HG03565 (cell line): ENCODE results near the gene RASA4B.
"Not testable (repeated sequence)": the region's sequence is repeated elsewhere in the genome, so short reads cannot be mapped to it uniquely, and the experiment has no call there.

ENCODE experiments used
- ATAC-seq: cut with Tn5 transposase; IDR thresholded peaks from one replicate; pipeline ENCODE4 v1.9.1; 2021; ENCODE audit warnings: mild to moderate bottlenecking, moderate library complexity; ENCODE audit not compliant: unreplicated experiment

The RASA4B gene

DNA sequence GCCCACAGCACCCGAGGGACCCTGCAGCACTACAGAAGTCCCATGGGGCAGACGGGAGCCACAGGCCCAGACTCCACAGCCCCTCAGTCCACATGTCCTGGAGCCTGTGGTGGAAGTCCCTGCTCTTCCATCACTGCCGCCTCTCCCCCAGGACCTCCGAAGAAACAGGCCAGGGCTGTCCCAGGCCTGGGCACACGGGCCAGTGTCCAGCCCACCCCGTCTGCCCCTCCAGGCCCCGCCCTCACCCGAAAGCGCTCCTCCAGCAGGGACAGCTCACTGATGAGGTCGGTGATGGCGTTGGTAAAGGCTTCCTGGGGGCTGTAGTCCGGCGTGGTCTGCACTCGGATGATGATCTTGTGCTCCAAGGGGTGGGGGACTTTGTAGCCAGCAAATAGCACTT, 43.5 kb downstream of the RASA4B start:
- ATAC-seq, result not testable (repeated sequence)

DNA sequence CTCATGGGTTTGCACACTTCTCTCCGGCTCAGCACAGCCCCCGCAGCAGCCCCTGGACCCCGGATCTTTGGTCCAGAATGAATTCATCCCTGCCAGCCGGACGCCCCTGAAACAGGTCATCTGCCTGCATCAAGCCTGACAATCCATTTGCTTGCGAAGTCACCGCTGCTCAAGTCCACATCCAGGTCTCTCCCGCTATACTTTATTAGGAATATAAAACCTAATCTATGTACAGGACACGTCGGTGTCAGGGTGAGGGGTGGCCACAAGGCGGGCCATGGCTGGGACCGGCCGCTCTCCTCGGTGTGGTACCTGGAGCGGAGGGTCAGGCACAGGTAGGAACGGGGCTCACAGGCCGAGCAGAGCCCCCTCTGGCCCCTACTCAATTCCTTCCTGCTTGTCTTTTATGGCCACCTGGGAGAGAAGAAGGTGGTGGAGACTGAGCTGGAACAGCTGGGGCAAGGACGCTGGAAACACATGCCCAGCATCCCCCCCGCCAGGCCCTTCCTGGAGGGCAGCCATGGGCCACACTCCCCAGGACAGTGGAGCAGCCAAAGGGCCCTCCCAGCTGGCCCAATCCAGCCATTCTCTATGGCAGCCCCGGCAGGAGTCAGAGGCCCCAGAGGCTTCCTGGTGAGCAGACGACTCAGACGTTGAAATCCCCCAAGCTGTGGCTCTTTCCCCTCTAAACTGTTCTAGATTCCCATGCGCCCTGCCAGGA, 44.1 kb downstream of the RASA4B start:
- no peak for ATAC-seq

DNA sequence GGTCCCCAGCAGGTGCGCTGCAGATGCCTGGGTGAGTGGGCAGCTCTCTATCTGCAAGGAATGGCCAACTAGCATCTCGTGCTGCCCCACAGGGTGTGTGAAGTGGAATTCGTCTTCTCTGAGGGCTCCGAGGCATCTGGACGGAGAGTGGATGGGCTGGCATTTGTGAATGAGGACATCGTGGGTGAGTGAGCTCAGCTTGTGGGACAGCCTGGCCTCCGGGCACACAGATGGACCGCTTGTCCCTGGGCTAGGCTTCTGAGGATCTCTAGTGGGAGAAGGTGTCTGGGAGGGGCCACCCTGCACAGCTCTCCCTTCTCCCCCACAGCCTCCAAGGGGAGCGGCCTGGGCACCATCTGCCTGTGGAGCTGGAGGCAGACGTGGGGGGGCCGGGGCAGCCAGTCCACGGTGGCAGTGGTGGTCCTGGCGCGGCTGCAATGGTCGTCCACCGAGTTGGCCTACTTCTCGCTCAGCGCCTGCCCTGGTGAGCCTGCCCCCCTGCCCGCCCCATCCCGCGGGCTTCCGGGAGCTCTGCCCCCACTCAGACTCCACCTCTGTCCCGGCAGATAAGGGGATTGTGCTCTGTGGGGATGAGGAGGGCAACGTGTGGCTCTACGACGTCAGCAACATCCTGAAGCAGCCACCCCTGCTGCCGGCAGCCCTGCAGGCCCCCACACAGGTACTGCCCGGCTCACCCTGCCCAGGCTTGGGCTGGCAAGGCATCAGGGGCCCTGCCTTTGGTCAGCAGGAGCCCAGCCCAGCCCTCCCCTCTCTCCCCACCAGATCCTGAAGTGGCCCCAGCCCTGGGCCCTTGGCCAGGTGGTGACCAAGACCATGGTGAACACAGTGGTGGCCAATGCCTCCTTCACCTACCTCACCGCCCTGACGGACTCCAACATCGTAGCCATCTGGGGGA, 45.2 kb downstream of the RASA4B start:
- ATAC-seq, result no peak

DNA sequence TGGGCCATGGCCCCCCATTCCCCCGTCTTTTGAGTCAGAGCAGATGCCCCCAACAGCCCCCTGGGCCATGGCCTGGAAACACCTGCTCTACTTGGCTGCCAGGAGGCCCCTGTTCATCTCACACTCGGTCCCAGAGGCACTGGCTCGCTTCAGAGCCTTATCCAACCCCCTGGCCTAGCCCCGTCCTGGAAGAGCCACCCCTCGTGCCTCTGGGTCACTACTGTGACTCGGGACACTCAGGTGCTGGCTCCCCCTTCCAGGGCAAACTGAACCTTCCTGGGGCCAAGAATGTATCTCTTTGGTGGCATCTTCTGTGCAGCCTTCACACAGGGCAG, 45.8 kb downstream of the RASA4B start:
- no peak for ATAC-seq

DNA sequence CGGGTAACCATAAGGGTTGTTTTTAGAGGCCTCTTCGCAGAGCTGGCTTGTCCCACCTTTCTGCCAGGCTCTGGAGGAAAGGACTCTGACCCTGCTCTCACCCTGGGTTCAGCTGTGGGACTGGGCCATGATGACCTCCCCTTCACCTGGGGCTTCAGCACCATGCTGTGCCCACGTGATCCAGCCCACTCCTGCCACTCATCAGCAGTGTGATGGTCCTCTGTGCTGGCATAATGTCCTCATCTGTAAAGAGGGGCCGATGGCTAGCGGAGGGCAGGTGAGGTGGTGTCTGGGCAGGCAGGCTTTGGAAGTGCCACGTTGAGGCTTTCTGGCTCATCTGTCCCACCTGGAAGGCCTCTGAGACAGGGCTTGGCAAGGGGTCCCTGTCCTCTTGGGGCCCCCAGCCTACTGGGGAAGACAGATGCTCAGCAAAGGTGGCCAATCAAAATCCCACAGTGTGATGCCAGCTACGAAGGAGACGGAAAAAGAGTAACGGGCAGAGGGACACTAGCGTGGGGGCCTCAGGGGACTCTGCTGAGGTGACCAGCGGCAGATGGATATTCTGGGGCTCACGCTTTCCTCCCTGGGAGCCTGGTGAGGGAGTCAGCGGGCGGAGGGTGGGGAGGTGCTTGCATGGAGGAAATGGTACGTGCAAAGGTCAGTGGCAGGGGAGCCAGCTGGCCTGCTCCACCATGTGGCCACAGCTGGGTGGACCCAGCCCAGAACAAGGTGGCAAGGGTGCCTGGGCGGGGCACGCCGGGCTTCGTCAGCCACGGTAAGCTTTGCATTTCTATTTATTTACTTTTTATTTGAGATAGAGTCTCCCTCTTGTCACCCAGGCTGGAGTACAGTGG, 47.4 kb downstream of the RASA4B start:
- no peak for ATAC-seq

DNA sequence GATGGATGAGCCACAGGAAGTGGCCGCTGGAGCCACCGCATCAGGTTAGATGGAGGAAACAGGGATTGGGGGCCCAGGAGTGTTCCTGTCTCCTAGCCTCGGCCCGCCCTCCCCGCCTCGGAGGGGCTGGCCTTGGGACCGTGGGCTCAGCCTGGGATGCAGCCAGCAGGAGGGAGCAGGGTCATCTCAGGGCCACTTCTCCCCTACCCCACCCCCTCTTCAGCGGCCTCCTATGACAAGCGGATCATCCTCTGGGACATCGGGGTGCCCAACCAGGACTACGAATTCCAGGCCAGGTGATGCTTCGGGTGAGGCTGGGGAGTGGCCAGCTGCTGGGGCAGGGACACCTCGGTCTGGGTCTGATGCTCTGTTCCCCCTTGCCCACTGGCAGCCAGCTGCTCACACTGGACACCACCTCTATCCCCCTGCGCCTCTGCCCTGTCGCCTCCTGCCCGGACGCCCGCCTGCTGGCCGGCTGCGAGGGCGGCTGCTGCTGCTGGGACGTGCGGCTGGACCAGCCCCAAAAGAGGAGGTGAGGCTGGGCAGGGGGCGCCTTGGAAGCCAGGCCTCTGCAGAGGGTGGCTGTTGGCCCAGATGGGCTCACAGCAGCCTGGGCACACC, 48.1 kb downstream of the RASA4B start:
- no peak for ATAC-seq

DNA sequence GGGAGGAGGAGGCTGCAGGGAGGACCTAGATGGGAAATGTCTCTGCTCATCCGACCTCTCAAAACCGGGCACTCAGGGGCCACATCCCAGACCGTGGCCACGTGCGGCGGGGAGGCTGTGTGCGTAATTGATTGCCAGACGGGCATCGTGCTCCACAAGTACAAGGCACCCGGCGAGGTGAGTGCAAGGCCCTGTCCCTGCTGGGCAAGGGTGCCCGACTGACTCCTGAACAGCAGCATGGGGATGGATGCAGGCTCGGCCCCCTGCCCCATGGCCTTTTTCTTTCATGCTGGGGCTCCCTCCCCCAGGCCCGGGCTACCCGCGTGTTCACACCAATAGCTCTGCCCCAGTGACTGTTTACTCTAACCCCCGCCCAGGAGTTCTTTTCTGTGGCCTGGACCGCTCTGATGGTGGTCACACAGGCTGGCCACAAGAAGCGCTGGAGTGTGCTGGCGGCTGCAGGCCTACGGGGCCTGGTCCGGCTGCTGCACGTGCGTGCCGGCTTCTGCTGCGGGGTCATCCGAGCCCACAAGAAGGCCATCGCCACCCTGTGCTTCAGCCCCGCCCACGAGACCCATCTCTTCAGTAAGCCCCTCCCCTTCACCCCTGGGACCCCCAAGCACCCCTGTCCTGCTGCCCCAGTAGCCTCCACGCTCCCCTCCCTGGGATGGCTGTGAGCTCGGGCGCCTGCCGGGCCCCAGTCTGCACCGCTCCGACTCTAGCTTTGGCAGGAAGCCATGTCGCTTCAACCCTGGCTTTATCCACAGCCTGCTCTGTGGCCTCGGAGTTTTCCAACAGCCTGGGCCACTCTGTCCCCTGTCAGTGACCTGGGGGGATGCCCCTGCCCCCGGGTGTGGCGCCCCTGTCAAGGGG, 48.9 kb downstream of the RASA4B start:
- no peak for ATAC-seq

DNA sequence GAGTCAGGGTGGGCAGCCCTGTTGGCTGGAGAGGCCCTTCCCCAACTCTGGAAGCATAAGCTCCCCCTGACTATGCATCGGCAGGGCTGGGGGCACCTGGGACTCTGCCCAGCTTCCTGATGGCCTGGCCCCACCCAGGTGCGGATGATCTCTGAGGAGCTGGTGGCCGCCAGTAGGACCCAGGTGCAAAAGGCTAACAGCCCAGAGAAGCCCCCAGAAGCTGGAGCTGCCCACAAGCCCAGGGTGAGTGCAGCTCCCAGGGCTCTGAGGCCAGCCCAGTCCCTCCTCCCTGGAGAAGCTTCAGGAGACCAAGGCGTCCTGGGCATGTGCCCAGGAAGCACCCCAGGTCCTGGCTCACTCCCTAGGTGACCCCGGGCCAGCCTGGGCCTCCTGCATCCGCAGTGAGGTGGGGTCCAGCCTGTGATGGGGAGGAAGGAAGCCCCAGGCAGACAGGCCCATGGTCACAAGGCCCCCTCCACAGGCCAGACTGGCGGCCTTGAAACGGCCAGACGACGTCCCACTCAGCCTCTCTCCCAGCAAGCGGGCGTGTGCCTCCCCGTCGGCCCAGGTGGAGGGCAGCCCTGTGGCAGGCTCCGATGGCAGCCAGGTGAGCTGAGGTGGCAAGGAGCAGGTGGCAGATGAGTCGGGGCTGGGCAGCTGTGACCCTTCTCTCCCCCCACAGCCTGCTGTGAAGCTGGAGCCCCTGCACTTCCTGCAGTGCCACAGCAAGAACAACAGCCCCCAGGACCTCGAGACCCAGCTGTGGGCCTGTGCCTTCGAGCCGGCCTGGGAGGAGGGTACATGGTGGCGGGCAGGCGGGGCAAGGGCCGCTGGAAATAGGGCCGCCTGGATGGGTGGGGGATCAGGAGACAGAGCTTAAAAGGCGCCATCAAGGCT, 49.7 kb downstream of the RASA4B start:
- no peak for ATAC-seq

DNA sequence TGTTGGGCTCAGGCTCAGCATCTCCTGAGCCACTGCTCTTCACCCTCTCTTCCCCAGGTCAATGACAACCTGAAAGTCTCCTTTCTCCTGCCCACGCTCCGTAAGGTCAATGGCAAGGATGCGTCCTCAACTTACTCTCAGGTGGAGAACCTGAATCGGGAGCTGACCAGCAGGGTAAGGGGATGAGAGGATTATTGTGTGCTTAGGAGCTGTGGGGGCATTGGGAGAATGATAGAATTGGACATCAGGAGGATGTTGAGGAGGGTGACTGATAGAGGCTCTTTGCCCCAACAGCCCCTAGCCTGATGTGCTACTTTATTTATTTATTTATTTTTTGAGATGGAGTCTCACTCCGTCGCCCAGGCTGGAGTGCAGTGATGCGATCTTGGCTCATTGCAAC, 51.5 kb downstream of the RASA4B start:
- no peak for ATAC-seq

DNA sequence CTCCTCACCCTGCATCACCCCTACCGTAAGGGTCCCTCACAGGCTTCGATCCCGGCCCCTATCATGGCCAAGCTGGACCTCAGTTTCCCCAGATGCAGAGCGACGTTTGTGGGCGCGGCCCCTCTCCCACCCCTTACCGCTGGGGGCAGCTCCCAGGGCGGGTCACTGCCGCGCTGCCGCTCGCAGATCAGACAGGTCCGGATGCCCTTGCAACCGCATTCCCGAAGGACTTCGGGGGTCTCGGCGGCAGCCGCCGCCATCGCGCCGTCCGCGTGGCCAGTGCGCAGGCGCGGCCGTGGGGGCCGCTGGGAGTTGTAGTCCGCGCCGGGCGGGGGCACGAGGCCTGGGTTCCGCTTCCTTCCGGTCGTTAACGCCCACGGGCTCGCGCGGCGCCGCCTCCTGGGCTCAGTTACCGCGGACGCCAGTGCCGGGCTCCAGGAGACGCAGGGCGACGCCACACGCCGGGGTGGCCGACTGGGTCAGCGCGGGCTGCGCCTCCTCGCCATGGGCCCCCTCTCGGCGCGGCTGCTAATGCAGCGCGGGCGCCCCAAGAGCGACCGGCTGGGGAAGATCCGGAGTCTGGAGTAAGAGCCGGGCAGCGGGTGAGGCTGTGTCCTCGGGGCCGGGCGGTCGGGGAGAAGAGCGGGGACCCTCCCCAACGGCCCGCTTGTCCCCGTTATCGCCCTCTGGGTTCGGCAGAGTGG, 52.8 kb downstream of the RASA4B start, which contains the start of the genes ALKBH4 and LRWD1:
Gene ALKBH4 (minus strand): TSS at position 287 of the 704 bp plus-strand sequence. CDS start 27 bp downstream, at position 260.
Gene LRWD1 (plus strand): TSS at position 408 of the 704 bp plus-strand sequence. CDS start 97 bp downstream, at position 505.
- peak; percentile 80 for ATAC-seq

DNA sequence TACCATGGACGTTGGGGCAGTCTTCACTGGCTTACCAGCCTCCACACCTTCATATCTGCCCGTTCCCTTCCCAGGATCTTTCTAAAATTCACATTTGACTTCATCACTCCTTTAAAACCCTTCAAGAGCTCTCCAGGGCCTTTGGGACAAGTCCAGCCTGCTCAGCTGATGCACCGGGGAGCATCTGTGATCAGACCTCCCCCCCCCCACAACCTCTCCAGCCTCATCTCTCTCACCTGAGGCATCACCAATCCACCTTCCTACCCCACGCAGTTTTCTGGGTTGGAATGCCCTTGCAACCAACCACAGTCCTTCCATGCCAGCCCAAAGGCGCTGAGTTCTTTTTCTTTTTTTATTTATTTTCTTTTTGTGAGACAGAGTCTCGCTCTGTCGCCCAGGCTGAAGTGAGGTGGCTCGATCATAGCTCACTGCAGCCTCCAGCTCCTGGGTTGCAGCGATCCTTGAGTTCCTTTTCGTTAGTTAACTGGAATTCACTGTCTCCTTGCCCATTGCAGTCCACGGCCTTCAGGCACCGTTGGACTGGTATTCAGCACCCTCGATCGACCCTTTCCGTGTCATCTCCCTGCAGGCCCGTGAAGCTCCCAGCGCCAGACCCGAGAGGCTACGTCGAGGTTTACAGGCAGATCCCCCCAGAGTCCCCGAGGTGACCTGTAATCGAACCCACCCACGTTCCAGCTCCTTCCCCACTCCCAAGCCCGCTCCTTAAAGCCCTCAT, 53.6 kb downstream of the RASA4B start:
- no peak for ATAC-seq

DNA sequence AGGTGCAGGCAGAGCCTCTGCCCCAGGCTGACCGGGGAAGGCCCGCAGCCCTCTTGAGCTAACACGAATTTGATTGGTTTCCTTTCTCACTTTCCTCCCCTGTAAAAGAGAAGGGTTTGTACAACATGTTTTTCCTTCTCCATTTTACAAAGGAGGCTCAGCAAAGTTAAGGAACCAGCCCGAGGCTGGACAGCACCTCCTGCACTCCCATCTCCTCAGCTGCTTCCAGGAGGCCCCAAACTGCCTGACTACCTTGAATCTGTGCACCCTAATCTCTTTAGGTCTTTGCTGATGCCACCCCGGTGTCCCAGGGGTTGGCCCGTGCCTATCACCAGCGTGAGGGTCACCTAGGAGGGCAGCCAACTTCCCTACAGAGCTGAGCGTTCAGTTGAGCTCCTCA, 57.1 kb downstream of the RASA4B start:
- ATAC-seq, result no peak

DNA sequence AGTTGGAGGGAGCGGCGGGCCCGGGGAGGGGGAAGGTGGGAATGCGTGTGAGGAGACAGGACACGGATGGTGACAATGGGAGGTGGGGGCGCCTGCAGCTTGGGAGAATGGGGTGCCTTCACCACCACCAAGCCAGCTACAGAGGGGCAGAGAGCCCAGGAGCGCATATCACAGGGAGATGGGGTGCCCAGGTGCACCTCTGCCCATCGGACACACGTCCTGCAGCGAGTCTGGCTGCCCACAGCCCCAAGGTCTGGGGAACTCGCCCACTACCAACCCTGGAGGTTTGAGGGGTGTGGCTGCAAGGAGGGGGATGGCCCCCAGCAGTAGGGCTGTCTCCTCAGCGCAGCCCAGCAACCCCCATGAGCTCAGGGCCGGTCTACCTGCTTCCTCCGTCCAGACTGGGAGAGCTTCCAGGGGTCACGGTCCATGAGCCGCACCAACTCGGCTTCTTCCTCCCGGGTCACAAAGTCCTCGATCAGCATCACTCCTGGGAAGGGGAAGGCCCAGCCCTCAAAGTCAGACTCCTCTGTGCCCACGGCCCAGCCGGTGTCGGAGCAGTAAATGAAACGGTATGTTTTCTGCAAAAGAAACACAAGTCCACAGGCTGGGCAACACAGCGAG, 58.2 kb downstream of the RASA4B start:
- no peak for ATAC-seq

DNA sequence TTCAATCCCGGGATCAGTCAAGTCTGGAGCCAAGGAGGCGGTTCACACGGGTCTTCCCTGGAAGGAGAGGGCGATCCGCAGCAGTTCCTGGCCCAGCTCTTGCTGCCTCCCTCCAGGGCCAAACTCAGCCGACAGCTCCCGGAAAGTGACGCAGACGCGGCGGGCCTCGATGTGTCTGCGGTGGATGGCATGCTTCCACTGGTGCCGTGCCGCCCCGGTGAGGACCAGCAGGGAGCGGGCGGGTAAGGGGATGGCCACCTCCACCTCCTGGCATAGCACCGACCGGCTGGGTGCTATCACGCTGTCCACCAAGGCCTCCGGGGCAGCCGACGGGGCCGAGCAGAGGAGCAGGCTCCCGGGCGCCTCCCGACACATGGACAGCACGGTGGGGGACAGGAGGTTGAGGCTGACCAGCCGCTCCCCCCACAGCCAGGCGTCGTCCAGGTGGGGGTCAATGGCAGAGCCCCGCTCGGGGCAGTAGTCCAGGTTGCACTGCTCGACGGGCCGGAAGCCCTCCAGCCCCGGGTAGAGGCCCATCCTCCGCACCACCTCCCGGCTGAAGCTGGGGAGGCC, 60.1 kb downstream of the RASA4B start:
- ATAC-seq, result no peak

DNA sequence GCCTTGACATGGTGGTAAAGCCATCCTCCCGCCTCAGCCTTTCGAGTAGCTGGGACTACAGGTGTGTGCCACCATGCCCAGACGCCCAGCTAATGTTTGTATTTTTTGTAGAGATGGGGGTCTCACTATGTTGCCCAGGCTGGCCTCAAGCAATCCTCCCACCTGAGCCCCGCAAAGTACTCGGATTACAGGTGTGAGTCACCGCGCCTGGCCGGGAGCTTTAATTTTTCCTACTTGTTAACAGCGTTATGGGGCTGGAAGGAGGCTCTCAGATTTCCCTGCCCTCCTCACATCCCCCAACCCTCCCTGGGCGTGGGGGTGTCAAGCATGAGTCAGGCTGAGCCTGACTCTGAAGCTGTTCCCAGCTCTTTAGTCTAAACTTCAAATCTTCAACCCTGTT, 61.2 kb downstream of the RASA4B start:
- no peak for ATAC-seq

DNA sequence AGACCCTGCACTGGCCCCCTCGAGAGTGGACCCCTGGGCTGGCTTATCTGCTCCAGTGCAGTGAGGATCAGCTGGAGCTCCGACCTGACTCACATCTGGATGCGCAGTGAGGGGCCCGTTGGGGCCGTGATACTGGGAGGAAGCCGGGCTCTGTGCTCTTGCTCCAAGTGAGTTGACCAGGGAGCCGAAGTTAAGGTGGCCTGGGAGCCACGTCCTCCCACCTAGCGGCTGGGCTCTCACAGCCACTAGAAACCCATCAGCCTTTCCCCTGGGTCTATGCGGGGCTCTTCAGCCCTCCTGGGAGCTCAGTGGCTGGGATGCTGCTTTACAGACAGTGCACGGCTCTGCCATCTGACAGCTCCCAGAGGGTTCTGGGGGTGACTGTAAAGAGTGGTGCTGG, 62.0 kb downstream of the RASA4B start:
- ATAC-seq, result no peak

DNA sequence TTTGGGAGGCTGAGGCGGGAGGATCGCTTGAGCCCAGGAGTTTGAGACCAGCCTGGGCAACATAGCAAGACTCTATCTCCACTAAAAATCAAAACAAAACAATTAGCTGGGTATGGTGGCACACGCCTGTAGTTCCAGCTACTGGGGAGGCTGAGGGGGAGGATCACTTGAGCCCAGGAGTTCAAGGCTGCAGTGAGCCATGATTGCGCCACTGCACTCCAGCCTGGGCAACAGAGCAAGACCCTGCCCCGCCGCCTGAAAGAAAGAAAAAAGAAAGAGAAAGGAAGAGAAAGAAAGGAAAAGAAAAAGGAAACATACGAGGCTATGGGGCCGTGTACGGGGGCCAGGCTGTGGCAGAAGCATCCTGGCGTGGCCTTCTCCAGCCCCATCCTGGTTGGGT, 62.6 kb downstream of the RASA4B start:
- ATAC-seq, result not testable (repeated sequence)
